Measurements from ENCODE around the gene CCDC197. TPM values are rescaled to one million over a fixed set of nuclear protein-coding genes. Genes with fewer than 3 reads are reported as not detected.

The CCDC197 gene
- total and polyA plus RNA-seq, 7 donors, result not detected

GRCh38 chr14:94008234-94008633, 11.1 kb downstream of the CCDC197 start:
- Histone ChIP-seq H3K4me1 (peaks cover 0 to 6% (median 0%) of the 10 kb centered on the region in 4 donors), H3K4me3 (no peak overlapping the region), H3K27me3 (no peaks in the 10 kb centered on the region), H3K9me3 (no peaks in the 10 kb centered on the region), H3K27ac (no peak overlapping the region), H3K36me3 (no peaks in the 10 kb centered on the region)
- WGBS, 2 donors, result 62 to 70% methylated on average over 3 of the region's 3 CpGs
- intact Hi-C loops (cut with DNase I), result no loop called here
- DNase-seq, result no peak
- TF ChIP-seq POLR2AphosphoS5 (IDR thresholded peaks at IDR 0.05), result no peak
- TF ChIP-seq POLR2A (IDR thresholded peaks at IDR 0.05), result no peak
- no peak for TF ChIP-seq CTCF (IDR thresholded peaks at IDR 0.05)
- TF ChIP-seq EP300 (IDR thresholded peaks at IDR 0.05), result no peak

- DNase-seq, result no peak
- Histone ChIP-seq H3K4me3 (no peak overlapping the region), H3K4me1 (peaks cover 0 to 6% (median 0%) of the 10 kb centered on the region in 4 donors), H3K36me3 (no peaks in the 10 kb centered on the region), H3K27ac (no peak overlapping the region), H3K27me3 (no peaks in the 10 kb centered on the region), H3K9me3 (no peaks in the 10 kb centered on the region)
- WGBS, 2 donors, result 46 to 58% methylated on average over 4 of the region's 4 CpGs
- intact Hi-C loops (cut with DNase I), result no loop called here
- TF ChIP-seq POLR2A (IDR thresholded peaks at IDR 0.05) (no peak), CTCF (IDR thresholded peaks at IDR 0.05) (no peak)
These were observed 12.7 kb downstream of the CCDC197 start for GRCh38 chr14:94009767-94010166.

GRCh38 chr14:94010625-94011024, 13.5 kb downstream of the CCDC197 start:
- no peaks in the 10 kb centered on the region for H3K9me3 ChIP-seq
- WGBS, 2 donors, result 84 to 93% methylated on average over 6 of the region's 6 CpGs
- intact Hi-C loops (cut with DNase I), result no loop called here
- no peaks in the 10 kb centered on the region for H3K36me3 ChIP-seq
- DNase-seq, result no peak
- H3K4me1 ChIP-seq, result peaks cover 0 to 6% (median 0%) of the 10 kb centered on the region in 4 donors
- TF ChIP-seq POLR2AphosphoS5 (IDR thresholded peaks at IDR 0.05) (no peak), POLR2A (IDR thresholded peaks at IDR 0.05) (no peak), EP300 (IDR thresholded peaks at IDR 0.05) (no peak), CTCF (IDR thresholded peaks at IDR 0.05) (no peak)
- no peak overlapping the region for H3K4me3 ChIP-seq
- H3K27ac ChIP-seq, result no peak overlapping the region
- H3K27me3 ChIP-seq, result no peaks in the 10 kb centered on the region

- no peak overlapping the region for H3K4me3 ChIP-seq
- intact Hi-C loops (cut with DNase I), result no loop called here
- no peaks in the 10 kb centered on the region for H3K9me3 ChIP-seq
- 26 to 50% methylated on average over 2 of the region's 2 CpGs for WGBS, 2 donors
- no peak overlapping the region for H3K27ac ChIP-seq
- TF ChIP-seq POLR2A (IDR thresholded peaks at IDR 0.05) (no peak), EP300 (IDR thresholded peaks at IDR 0.05) (no peak), CTCF (IDR thresholded peaks at IDR 0.05) (no peak), POLR2AphosphoS5 (IDR thresholded peaks at IDR 0.05) (no peak)
- H3K36me3 ChIP-seq, result no peaks in the 10 kb centered on the region
- no peak for DNase-seq
- H3K4me1 ChIP-seq, result peaks cover 0 to 6% (median 0%) of the 10 kb centered on the region in 4 donors
- no peaks in the 10 kb centered on the region for H3K27me3 ChIP-seq
These were observed 14.7 kb downstream of the CCDC197 start for GRCh38 chr14:94011795-94012194.

GRCh38 chr14:94014382-94014781, 17.3 kb downstream of the CCDC197 start:
- 84 to 85% methylated on average over 6 of the region's 6 CpGs for WGBS, 2 donors
- intact Hi-C loops (cut with DNase I), result no loop called here
- no peak for DNase-seq
- H3K36me3 ChIP-seq, result no peaks in the 10 kb centered on the region
- no peaks in the 10 kb centered on the region for H3K27me3 ChIP-seq
- TF ChIP-seq EP300 (IDR thresholded peaks at IDR 0.05) (no peak), POLR2AphosphoS5 (IDR thresholded peaks at IDR 0.05) (no peak), POLR2A (IDR thresholded peaks at IDR 0.05) (no peak), CTCF (IDR thresholded peaks at IDR 0.05) (no peak)
- H3K27ac ChIP-seq, result no peak overlapping the region
- H3K4me3 ChIP-seq, result no peak overlapping the region
- peaks cover 0 to 6% (median 0%) of the 10 kb centered on the region in 4 donors for H3K4me1 ChIP-seq
- no peaks in the 10 kb centered on the region for H3K9me3 ChIP-seq

Measured in sigmoid colon (tissue), 7 donors.